NCI-H69 (cell line): ENCODE measurements around the gene DPF3.

Experiments
- DNase-seq: peaks from one replicate; lab custom pipeline; 2025; lab: John Stamatoyannopoulos, UW

Gene DPF3

DNA sequence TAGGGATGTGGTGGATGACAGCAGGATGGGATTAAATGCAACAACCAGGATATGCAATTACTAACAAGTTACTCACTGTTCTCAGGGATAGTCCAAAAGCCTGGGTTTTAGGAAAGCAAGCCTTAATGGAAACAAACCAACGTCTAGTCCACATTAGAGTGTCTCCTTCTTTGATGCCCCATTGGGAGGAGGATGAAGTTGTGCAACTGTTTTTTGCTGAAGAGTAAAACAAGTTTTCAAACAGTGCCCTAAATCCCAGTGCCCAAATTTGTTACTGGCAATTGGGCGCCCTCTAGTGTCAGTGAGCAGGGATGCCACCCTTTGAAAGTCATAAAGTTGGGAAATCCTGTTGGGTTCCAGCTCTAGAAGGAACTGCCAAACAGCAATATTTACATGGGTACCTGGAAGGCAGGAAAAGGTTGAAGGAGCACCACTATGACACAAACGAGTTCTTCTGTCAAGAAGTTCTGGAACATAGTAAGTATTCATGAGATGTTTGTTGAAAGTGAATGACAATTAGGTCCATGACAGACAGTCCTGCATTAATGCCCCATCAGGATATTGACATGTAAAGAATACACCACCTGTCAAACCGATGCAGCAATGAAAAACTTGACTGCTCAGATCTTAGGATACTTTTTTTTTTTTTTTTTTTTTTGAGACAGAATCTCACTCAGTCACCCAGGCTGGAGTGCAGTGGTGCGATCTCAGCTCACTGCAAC, 11.1 kb upstream of the DPF3 start:
- DNase-seq, result peak; percentile 71

DNA sequence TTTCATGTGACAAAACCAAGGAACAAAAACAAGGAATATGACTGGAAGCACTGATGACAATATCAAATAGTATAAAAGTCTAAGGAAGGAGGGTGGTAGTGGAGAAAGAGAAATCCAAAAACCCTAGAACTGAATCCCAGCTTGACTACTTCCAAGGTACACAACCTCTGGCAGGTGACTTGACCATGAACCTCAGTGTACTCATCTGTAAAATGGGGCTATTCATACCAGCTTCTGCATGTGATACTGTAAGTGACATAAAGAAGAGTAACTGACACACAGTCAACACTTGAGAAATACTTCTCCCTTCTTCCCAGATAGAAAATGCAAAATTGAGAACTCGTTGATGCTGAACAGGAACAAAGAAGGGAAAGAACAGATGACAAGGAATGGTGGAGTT, 10.3 kb upstream of the DPF3 start:
- no peak for DNase-seq

GRCh38 chr14:72903716-72904115, 9.8 kb upstream of the DPF3 start:
- DNase-seq, result no peak

DNA sequence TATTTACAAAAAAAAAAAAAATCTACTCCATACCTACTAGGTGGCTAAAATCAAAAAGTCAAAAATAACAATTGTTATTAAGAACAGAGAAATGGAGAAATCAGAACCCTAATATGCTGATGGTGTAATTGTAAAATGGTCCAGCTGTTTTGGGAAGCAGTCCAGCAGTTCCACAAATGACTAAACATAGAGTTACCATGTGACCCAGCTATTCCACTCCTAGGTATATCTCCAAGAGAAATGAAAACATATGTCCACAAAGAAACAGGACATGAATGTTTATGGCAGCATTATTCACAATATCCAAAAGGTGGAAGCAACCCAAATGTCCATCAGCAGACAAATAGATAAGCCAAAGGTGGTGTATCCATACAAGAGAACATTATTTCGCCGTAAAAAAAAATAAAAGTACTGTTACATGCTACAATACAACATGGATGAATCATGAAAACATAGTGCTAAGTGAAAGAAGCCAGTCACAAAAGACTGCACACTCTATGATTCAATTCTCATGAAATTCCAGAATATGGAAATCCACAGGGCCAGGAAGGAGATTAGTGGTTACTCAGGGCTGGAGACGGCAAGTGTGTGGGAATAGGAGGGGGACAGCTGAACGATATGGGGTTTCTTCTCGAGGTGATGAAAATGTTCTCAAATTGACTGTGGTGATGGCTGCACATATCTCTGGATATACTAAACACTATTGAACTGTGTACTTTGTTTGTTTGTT, 9.1 kb upstream of the DPF3 start:
- DNase-seq, result no peak

DNA sequence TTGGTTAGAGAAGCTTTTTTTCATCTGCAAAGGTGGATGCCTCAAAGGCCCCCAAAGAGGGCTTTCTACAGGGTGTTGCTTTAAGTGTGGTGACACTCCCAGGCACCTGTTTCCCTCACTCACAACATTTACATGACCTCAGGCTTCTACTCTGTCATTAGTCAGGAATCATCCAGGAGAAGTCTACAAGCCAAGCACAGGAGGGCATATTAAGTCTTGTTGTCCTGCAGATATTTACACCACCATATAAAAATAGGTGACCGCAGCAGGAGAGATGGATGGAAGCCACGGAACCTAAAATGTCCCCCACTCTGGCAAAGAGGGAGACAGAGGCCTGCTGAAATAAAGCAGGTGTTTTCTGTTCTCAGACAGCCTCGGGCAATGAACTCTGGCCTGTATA, 7.5 kb upstream of the DPF3 start:
- no peak for DNase-seq

DNA sequence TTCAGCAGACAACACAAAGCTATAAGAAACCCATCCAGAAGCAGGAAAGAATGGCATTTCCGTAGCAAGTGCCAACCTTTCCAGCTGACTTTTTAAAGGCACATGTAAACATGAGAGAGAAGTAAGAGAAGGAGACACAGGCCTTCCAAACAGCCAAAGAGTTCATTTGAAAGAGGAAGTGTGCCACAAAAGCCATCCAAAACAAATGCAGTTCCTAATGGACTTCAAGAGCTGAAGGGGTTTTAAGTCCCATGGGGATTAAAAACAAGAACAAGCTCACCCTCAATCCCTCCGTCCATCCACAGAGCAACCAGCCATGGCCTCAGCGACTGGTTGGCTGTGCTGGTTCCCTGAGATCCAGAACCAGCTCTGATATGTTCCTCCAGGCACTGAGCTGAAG, 4.5 kb upstream of the DPF3 start:
- DNase-seq, result no peak

GRCh38 chr14:72894623-72895378, 900 bp upstream of the DPF3 start:
- DNase-seq, result peak; percentile 47

GRCh38 chr14:72894323-72894622, 372 bp upstream of the DPF3 start:
- no peak for DNase-seq

DNA sequence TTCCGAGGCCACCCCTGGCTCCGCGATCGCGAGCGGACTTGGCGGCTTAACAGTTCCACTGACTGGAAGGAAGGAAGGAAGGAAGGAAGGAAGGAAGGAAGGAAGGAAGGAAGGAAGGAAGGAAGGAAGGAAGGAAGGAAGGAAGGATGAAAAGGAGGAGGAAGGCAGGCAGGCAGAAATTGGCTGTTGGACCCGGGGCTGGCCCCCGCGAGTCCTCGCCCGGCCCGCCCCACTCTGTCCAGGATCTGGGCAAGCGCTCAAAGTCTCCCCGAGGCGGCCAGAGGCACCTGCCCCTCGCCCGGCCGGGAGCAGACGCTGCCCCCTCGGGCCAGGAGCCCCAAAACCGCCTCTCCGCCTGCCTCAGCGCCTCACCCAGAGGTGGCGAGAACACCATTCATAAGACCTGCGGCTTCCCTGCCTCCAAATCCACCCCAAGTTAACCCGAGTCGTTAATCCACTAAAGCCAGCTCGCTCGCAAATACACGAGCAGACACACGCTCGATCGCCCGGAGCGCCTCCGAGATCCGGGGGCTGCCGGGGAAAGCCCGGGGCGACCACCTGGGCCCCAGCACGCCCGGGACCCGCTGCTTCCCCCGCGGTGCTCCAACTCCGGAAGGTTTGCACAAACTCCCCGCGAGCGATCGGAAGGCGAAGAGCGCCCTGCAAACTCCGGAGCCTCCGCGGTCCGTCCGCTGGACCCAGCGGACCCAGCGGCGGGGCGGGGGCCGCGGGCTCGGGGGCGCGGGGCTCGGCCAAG, 844 bp downstream of the DPF3 start:
- DNase-seq, result peak; percentile 67

GRCh38 chr14:72892103-72892878, 1.6 kb downstream of the DPF3 start:
- DNase-seq, result peak; percentile 46

DNA sequence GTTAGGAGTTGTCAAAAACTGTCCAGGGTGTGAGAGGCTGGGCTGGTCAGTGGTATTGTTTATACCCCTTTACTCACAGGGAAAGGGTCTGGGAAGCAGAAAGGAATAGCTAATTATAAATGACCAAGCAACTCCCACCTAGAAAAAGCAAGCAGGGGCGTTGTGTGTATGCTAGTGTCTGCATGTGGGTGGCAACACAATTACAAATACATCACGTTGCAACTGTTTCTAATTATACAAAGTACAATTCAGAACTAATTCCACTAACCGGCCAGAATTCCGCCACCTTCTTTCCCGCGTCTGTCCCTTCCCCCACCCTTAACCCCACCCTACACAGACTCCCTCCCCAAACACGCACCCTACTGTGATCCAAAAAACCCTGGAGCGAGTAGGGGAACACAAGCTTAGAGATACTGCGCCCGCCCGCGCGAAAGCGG, 2.2 kb downstream of the DPF3 start:
- no peak for DNase-seq

GRCh38 chr14:72889366-72889765, 4.5 kb downstream of the DPF3 start:
- DNase-seq, result no peak

DNA sequence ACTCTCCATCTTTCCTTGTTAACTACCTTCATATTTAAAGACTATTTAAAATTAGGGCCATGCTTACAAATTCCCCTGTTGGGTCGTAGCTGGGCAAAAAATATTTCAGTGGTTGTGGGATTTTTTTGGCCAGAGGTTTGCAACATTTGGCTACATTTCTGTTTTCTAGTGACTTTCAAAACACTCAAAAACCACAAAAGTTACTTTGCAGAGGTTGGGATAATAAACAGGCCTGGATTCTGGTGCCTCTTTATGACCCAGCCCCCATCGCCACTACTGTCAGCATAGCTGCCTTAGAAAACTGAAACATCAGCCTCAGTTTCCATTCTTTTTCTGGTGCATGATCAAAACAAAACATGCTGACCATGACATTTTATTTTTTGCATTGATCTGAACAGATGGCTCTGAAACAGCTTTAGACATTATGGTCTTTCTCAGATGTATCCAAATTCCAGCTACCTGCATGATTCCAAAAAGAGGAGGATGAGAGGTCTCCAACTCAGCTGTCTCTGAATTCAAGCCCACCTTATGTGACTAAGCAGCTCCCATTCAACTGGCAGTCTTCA, 5.2 kb downstream of the DPF3 start:
- DNase-seq, result no peak

DNA sequence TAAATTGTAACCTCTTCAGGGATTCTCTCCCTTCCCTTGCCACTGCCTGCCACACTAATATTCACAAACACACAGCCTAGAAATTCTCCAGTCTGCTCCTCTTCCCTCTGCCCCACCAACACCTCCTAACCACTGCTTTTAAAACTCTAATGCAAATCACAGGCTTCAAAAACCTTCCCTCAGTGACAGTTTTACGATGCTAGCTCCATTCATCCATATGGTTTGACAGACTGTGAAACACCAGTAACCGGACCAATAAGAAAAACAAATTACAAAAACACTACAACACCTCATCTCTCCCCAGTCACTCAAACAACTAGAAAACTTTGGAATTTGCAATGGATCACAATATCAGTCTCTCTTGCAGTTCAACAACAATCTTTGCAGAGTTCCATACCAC, 5.7 kb downstream of the DPF3 start:
- DNase-seq, result peak; percentile 8

- DNase-seq, result no peak
Measured at GRCh38 chr14:72887514-72887913, 6.4 kb downstream of the DPF3 start.

DNA sequence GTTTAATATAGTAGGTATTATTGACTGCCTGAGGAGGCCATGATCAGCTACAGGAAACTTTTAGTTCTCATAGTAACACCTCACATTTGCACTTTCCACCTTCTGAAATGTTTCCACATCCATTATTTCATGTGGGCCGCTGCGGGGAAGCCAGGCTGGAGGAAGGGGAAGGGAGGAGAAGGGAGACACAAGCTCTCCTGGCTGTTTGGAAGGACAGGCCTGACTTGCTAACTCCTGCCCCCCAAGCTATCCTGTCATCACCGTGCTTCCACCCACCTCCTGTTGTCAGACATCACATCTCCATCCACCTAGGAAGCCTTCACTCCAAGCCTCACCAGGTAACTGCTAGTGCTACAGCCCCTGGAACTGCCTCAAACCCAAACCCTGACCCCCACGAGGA, 9.5 kb downstream of the DPF3 start:
- DNase-seq, result no peak

DNA sequence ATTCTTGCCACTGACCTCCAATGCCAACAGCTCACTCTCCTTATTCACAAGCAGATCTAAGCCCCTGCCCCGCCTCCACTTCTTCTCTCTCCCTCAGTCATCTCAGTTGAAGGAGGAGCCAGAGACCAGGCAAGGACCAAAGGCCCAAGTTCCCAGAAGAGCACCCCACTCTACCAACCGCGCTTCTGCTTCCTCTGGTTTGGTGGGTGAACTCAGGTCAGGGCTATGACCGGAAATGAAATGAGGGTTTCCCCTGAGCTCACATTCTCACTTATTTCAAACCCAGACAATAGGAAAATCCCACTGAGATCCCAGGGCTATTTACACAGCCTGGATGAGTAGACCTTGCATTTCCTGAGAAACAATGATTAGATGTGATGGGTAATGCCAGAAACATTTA, 9.9 kb downstream of the DPF3 start:
- no peak for DNase-seq

DNA sequence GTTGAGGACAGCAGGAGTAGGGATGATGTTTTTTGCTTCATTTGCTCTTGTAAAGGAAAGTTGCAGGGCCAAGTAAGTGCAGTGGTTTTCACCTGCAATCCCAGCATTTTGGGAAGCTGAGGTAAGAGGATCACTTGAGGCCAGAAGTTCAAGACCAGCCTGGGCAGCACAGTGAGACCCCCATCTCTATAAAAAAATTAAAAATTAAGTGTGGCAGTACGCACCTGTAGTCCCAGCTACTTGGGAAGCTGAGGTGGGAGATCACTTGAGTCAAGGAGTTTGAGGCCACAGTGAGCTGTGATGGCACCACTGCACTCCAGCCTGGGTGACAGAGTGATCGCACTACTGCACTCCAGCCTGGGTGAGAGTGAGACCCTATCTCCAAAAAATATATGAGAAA, 10.8 kb downstream of the DPF3 start:
- DNase-seq, result no peak

- peak; percentile 48 for DNase-seq
Measured at GRCh38 chr14:72882463-72882862, 11.4 kb downstream of the DPF3 start.

DNA sequence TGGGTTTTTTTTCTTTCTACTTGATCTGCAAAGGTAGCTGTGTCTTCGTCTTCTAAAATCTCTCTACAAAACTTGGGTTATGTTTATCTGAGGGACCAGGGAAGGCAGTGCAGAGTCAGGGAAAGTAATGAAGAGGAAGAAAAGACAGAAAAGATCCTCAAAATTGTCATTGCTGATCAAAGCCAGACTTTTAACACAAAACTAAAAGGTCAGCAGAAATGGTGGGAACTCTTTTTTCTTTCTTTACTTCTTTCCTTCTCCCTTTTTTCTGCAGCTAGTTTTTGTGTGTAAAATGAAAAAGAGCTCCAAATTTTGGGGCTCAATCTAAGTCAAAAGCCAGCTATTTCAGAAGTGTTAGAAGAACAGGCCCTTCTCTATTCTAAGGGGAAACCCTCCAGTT, 11.9 kb downstream of the DPF3 start:
- DNase-seq, result no peak

DNA sequence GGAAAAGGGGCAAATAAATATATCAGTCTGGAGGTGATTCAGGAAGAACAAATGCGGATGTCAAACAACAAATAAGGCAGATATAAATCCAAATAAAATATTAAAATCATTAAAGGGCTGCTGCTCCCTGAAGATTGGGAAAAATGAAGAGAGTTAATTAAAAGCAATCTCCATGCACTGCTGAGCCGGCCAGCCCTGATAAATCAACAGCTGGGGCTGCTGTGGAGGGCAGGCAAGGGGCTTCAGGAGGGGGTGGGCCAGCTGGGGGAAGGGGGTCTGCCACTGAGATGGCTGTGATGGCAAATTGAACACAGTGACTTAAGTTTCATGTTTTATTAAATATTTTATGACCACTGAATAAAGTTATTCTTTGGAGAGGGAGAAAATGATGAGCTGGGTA, 12.4 kb downstream of the DPF3 start:
- DNase-seq, result no peak
